Keratinocyte (primary cell): ENCODE results near the gene PAGR1. TPM values are rescaled to one million over a fixed set of nuclear protein-coding genes. Genes with fewer than 3 reads are reported as not detected.
"Not testable (repeated sequence)": the region's sequence is repeated elsewhere in the genome, so short reads cannot be mapped to it uniquely, and the experiment has no call there.

ENCODE experiments used
- DNase-seq: peaks from one replicate; pipeline ENCODE4 v3.0.0-alpha.2; 2011; ENCODE audit warnings: low read depth, missing footprints, low spot score
- FAIRE-seq: peaks from 2 replicates; lab custom pipeline; 2011; peaks lifted over from hg19 to GRCh38; lab: Jason Lieb, UNC
- H2AFZ ChIP-seq: 2 replicates; pipeline ENCODE4 v1.6.0; 2012; ENCODE audit warnings: low read length, control low read depth, inconsistent platforms; ENCODE audit not compliant: control insufficient read depth
- H3K27ac ChIP-seq: 2 replicates; pipeline ENCODE4 v1.5.1; 2011; ENCODE audit warnings: low read length; ENCODE audit not compliant: control insufficient read depth, insufficient read depth
- H3K27me3 ChIP-seq: 3 replicates; pipeline ENCODE4 v1.6.0; 2011; ENCODE audit warnings: low read length; ENCODE audit not compliant: control insufficient read depth, insufficient read depth; ENCODE audit errors: extremely low read depth
- H3K36me3 ChIP-seq, 2 experiments: 2 replicates in 1 of 2; 3 replicates in 1 of 2; pipeline ENCODE4 v1.5.1; 2011; ENCODE audit warnings: low read length in 2 of 2, mild to moderate bottlenecking in 1 of 2; ENCODE audit not compliant: control insufficient read depth in 2 of 2, insufficient read depth in 2 of 2; ENCODE audit errors: extremely low read depth in 1 of 2
- H3K4me1 ChIP-seq: 3 replicates; pipeline ENCODE4 v1.5.1; 2011; ENCODE audit warnings: low read length; ENCODE audit not compliant: control insufficient read depth, insufficient read depth; ENCODE audit errors: extremely low read depth
- H3K4me2 ChIP-seq: 3 replicates; pipeline ENCODE4 v1.6.0; 2011; ENCODE audit warnings: low read depth, low read length; ENCODE audit not compliant: control insufficient read depth, insufficient read depth; ENCODE audit errors: extremely low read depth
- H3K4me3 ChIP-seq, 3 experiments: fragments of 200-600 bp in 1 of 3; sonication (generic) in 1 of 3; 2 replicates in 2 of 3; 3 replicates in 1 of 3; pipeline ENCODE4 v1.5.1; 2011 to 2016; ENCODE audit warnings: low read length in 3 of 3, mild to moderate bottlenecking in 3 of 3, control low read depth in 2 of 3, inconsistent platforms in 1 of 3, low read depth in 1 of 3, mixed read lengths in 1 of 3, mixed run types in 1 of 3, moderate library complexity in 1 of 3; ENCODE audit not compliant: control insufficient read depth in 2 of 3, insufficient read depth in 2 of 3; ENCODE audit errors: extremely low read depth in 1 of 3
- H3K79me2 ChIP-seq: 2 replicates; pipeline ENCODE4 v1.6.0; 2012; ENCODE audit warnings: low read length; ENCODE audit not compliant: control insufficient read depth, insufficient read depth
- H3K9ac ChIP-seq: 3 replicates; pipeline ENCODE4 v1.6.0; 2011; ENCODE audit warnings: low read length; ENCODE audit not compliant: control insufficient read depth, insufficient read depth; ENCODE audit errors: extremely low read depth
- H3K9me1 ChIP-seq: 3 replicates; pipeline ENCODE4 v1.6.0; 2011; ENCODE audit warnings: low read length; ENCODE audit not compliant: control insufficient read depth, insufficient read depth; ENCODE audit errors: extremely low read depth
- H3K9me3 ChIP-seq: 2 replicates; pipeline ENCODE4 v1.5.1; 2012; ENCODE audit warnings: low read depth, low read length; ENCODE audit not compliant: control insufficient read depth
- H4K20me1 ChIP-seq: 3 replicates; pipeline ENCODE4 v1.6.0; 2011; ENCODE audit warnings: low read length; ENCODE audit not compliant: control insufficient read depth, insufficient read depth; ENCODE audit errors: extremely low read depth
- EZH2 ChIP-seq: IDR thresholded peaks from one replicate; pipeline ENCODE4 v1.6.1; 2012; ENCODE audit warnings: inconsistent platforms, mild to moderate bottlenecking, low read length, moderate library complexity
- dilution Hi-C: fragments of 300-500 bp; cut with MboI; formaldehyde crosslinking; loops from one replicate; pipeline ENCODE4 v1.7.0; 2020; ENCODE audit warnings: low sequenced_read_pairs; ENCODE audit not compliant: extremely low pct_ligation_motif_present
- polyA plus RNA-seq, 5 experiments: library from polyadenylated mRNA; depleted of rRNA in 3 of 5; stranded (reverse) in 3 of 5; stranded (forward) in 1 of 5; unstranded in 1 of 5; fragments of >200 nt; gene quantifications; 1 replicate in 1 of 5; 2 replicates in 3 of 5; 3 replicates in 1 of 5; pipeline versions ENCODE4 v1.2.1 to v1.2.3, GENCODE V29; 2011 to 2012; ENCODE audit warnings: missing spikeins in 2 of 5, low read depth in 1 of 5, low replicate concordance in 1 of 5
- TF ChIP-seq, protein P1 (sequence below), 3 experiments: IDR thresholded peaks in 1 of 3; conservative IDR thresholded peaks in 1 of 3; optimal IDR thresholded peaks in 1 of 3; 2 replicates in 2 of 3; 3 replicates in 1 of 3; pipeline versions ENCODE3 to v1.5.1; 2011; ENCODE audit warnings: low read length in 3 of 3, mild to moderate bottlenecking in 3 of 3, moderate library complexity in 2 of 3, control low read depth in 1 of 3, inconsistent platforms in 1 of 3; ENCODE audit not compliant: insufficient read depth in 2 of 3; ENCODE audit errors: extremely low read depth in 1 of 3

Gene PAGR1
- polyA plus RNA-seq, 1 donor (not counting 4 experiments of a cell fraction or from before 2014, with no cell fraction given): 13.6 TPM

DNA sequence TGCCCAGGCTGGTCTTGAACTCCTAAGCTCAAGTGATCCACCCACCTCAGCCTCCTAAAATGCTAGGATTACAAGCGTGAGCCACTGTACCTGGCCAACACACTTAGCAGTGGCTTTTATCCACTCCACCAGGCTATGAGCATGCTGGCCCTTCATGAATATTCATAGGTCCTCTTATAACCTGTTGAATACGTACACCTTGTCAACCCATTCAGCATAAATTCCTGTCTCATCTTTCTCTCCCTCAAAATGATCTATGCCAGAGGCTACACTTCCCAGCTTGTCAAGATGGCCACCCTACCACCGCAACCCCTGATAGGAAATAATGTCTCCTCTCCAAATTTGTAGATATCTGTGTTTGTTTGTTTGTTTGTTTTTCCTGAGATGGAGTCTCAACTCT lies 48.9 kb upstream of the PAGR1 start:
- H3K79me2 ChIP-seq: no peaks in the 10 kb centered on the region
- FAIRE-seq (no peak), DNase-seq (no peak)
- dilution Hi-C loops: no loop called here
- TF ChIP-seq EZH2: no peak
- no peaks in the 10 kb centered on the region for H3K27me3 ChIP-seq
- H3K9me1 ChIP-seq: no peaks in the 10 kb centered on the region
- H3K36me3 ChIP-seq: no peaks in the 10 kb centered on the region
- H3K4me2 ChIP-seq: no peak overlapping the region
- H2AFZ ChIP-seq: no peak overlapping the region
- no peak overlapping the region for H3K4me3 ChIP-seq
- no peaks in the 10 kb centered on the region for H3K4me1 ChIP-seq
- H4K20me1 ChIP-seq: no peaks in the 10 kb centered on the region
- H3K9ac ChIP-seq: no peak overlapping the region
- H3K9me3 ChIP-seq: no peaks in the 10 kb centered on the region
- H3K27ac ChIP-seq: no peak overlapping the region

DNA sequence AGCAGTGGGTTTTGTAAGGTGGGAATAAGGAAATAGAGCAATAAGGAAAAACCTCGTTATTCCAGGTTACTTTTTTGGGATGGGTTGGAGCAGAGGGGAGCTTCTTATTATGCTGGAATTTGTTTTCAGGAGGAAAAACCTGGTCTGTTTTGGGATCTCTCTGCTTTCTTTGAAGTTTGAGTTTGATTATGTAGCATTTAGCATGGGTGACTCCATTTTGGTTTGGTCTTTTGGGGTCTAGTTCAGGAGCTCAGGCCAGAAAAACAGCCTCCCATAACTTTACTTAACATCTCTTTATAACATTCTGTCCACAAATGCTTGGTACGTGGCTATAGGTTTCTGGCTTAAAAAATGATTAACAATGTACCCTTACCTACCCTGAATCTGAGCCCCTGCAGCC lies 46.4 kb upstream of the PAGR1 start:
- Histone ChIP-seq H3K4me3 (no peak overlapping the region), H3K27me3 (no peaks in the 10 kb centered on the region), H3K4me1 (no peaks in the 10 kb centered on the region), H3K9ac (no peak overlapping the region), H3K27ac (no peak overlapping the region), H3K36me3 (no peaks in the 10 kb centered on the region), H3K9me3 (no peaks in the 10 kb centered on the region), H2AFZ (no peak overlapping the region), H3K4me2 (no peak overlapping the region), H4K20me1 (no peaks in the 10 kb centered on the region), H3K79me2 (no peaks in the 10 kb centered on the region), H3K9me1 (no peaks in the 10 kb centered on the region)
- FAIRE-seq: no peak
- DNase-seq: no peak
- dilution Hi-C loops: no loop called here
- no peak for TF ChIP-seq EZH2
- TF ChIP-seq, protein P1, sequence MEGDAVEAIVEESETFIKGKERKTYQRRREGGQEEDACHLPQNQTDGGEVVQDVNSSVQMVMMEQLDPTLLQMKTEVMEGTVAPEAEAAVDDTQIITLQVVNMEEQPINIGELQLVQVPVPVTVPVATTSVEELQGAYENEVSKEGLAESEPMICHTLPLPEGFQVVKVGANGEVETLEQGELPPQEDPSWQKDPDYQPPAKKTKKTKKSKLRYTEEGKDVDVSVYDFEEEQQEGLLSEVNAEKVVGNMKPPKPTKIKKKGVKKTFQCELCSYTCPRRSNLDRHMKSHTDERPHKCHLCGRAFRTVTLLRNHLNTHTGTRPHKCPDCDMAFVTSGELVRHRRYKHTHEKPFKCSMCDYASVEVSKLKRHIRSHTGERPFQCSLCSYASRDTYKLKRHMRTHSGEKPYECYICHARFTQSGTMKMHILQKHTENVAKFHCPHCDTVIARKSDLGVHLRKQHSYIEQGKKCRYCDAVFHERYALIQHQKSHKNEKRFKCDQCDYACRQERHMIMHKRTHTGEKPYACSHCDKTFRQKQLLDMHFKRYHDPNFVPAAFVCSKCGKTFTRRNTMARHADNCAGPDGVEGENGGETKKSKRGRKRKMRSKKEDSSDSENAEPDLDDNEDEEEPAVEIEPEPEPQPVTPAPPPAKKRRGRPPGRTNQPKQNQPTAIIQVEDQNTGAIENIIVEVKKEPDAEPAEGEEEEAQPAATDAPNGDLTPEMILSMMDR (optimal IDR thresholded peaks at IDR 0.05 in 1 of 3, IDR thresholded peaks at IDR 0.05 in 1 of 3, conservative IDR thresholded peaks at IDR 0.05 in 1 of 3; ENCODE audit: extremely low read depth in 1 of 3, insufficient read depth in 2 of 3, low read length in 3 of 3): no peak

DNA sequence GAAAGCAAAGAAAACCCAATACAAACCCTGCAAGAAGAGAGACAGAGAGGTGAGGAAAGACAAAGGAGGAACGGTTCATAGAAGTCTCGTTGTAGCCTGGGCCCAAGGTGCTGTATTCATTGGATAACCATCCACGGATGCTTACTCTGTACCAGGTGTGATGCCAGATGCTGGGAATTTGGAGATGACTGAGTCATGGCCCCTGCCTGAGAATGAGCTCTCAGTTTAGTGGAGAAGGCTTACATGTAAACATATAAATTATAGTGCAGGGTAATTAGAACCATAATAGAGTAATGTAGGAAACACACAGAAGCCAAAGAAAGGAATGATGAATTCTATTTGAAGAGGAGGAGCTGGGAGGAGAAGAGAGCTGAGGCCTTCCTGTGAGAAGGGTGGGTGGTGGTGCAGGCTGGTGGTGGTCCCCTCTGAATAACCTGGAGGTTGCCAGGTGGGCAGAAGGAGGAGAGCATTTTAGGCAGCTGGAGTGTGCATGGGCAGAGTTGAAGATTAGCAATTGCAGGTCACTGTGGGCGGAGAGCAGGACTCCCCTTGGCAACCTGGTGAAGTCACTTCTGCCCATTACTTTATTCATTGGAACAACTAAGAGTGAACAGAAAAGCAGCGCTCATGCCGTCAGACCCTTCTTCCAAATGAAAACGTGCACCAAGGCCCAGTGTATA lies 45.6 kb upstream of the PAGR1 start:
- Histone ChIP-seq H3K4me2 (no peak overlapping the region), H3K4me1 (no peaks in the 10 kb centered on the region), H3K79me2 (no peaks in the 10 kb centered on the region), H3K36me3 (no peaks in the 10 kb centered on the region), H3K4me3 (no peak overlapping the region), H2AFZ (no peak overlapping the region), H3K27me3 (no peaks in the 10 kb centered on the region), H3K9me3 (no peaks in the 10 kb centered on the region), H3K27ac (no peak overlapping the region), H3K9me1 (no peaks in the 10 kb centered on the region), H4K20me1 (no peaks in the 10 kb centered on the region), H3K9ac (no peak overlapping the region)
- dilution Hi-C loops: no loop called here
- TF ChIP-seq, protein P1 (optimal IDR thresholded peaks at IDR 0.05 in 1 of 3, IDR thresholded peaks at IDR 0.05 in 1 of 3, conservative IDR thresholded peaks at IDR 0.05 in 1 of 3; ENCODE audit: extremely low read depth in 1 of 3, insufficient read depth in 2 of 3, low read length in 3 of 3): no peak
- TF ChIP-seq EZH2: no peak
- FAIRE-seq (no peak), DNase-seq (no peak)

DNA sequence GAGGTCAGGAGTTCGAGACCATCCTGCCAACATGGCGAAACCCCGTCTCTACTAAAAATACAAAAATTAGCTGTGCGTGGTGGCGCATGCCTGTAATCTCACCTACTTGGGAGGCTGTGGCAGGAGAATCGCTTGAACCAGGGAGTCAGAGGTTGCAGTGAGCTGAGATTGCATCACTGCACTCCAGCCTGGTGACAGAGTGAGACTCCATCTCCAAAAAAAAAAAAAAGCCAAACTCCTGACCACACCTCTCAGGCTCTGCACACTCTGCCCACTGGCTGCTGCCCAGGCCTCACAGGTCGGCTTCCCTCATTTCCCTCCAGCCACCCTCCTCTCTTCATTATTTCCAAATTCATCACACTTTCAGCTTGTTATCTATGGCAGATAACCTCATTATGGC lies 43.6 kb upstream of the PAGR1 start:
- not testable (repeated sequence) for FAIRE-seq, H3K9me3 ChIP-seq

More for the DNA sequence above, 43.6 kb upstream of the PAGR1 start:
- H2AFZ ChIP-seq, H3K9me1 ChIP-seq, H3K79me2 ChIP-seq, DNase-seq, dilution Hi-C loops, H3K9ac ChIP-seq, H3K4me1 ChIP-seq, H4K20me1 ChIP-seq, H3K4me2 ChIP-seq, H3K36me3 ChIP-seq, H3K27me3 ChIP-seq, H3K27ac ChIP-seq, H3K4me3 ChIP-seq: not testable (repeated sequence)
